ENCODE measurements around the gene SLMAP. TPM values are rescaled to one million over a fixed set of nuclear protein-coding genes. Genes with fewer than 3 reads are reported as not detected.

SLMAP gene
- total and polyA plus RNA-seq, 2 of the 13 experiments (the other 11 are each of a cell fraction or from before 2014, with no cell fraction given) = 24.0 to 48.3 TPM

DNA sequence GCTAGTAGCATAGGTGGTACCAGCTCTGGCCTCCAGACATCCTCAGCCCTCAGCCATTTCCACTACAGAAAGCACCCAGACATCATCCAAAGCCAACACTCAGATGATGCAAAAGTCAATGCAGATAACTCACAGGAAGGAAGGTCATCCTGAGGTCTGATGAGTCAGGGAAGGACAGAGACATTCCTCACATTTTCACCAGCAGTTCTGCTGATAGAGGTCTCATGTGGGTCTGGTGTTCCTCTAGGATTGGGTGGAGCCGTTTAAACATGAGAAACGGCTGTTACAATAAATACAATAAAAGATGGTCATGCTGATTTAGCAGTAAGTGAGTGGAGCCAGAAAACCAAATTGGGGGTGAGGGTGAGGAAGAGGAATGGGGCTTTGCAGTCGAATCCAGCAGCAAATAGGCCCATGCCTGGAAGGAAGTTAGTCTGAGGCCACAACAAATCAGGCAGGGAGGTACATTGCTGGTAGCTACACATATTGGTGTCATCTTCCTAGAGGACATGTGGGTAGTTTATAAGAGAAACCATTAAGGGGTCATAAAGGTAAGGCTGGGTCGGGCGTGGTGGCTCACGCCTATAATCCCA is 218.8 kb downstream of the SLMAP start (continued):
- TF ChIP-seq NCOR1 (IDR thresholded peaks at IDR 0.05; ENCODE audit: borderline replicate concordance, low read length) = no peak
- TF ChIP-seq ZNF30 (CRISPR knock-in tag; IDR thresholded peaks at IDR 0.05) = no peak
- TF ChIP-seq ZNF24 (IDR thresholded peaks at IDR 0.05) = no peak
- TF ChIP-seq ELF3 (CRISPR knock-in tag; IDR thresholded peaks at IDR 0.05) = peak; percentile 76
- no peak for TF ChIP-seq IKZF4 (CRISPR knock-in tag; IDR thresholded peaks at IDR 0.05; ENCODE audit: borderline replicate concordance, low read depth, not compliant biosample characterization)
- no peak for TF ChIP-seq ZNF678 (CRISPR knock-in tag; IDR thresholded peaks at IDR 0.05)
- TF ChIP-seq ZFP82 (CRISPR knock-in tag; IDR thresholded peaks at IDR 0.05; ENCODE audit: borderline replicate concordance) = no peak
- TF ChIP-seq, protein P1, sequence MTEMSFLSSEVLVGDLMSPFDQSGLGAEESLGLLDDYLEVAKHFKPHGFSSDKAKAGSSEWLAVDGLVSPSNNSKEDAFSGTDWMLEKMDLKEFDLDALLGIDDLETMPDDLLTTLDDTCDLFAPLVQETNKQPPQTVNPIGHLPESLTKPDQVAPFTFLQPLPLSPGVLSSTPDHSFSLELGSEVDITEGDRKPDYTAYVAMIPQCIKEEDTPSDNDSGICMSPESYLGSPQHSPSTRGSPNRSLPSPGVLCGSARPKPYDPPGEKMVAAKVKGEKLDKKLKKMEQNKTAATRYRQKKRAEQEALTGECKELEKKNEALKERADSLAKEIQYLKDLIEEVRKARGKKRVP (CRISPR knock-in tag; IDR thresholded peaks at IDR 0.05) = peak in 1 of 2 experiments; percentile 98; a peak in 2 of 4 replicates
- peak; percentile 82 for TF ChIP-seq NCOA2 (CRISPR knock-in tag; IDR thresholded peaks at IDR 0.05)
- TF ChIP-seq ZKSCAN8 (CRISPR knock-in tag; IDR thresholded peaks at IDR 0.05; ENCODE audit: borderline replicate concordance) = peak; percentile 74; the same call in 1 of the 2 replicates
- TF ChIP-seq, protein P2, sequence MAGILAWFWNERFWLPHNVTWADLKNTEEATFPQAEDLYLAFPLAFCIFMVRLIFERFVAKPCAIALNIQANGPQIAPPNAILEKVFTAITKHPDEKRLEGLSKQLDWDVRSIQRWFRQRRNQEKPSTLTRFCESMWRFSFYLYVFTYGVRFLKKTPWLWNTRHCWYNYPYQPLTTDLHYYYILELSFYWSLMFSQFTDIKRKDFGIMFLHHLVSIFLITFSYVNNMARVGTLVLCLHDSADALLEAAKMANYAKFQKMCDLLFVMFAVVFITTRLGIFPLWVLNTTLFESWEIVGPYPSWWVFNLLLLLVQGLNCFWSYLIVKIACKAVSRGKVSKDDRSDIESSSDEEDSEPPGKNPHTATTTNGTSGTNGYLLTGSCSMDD (CRISPR knock-in tag; IDR thresholded peaks at IDR 0.05) = no peak
- no peak for TF ChIP-seq KDM3A (CRISPR knock-in tag; IDR thresholded peaks at IDR 0.05; ENCODE audit: low read depth)
- TF ChIP-seq SUZ12 (IDR thresholded peaks at IDR 0.05; ENCODE audit: low read depth, low read length) = no peak
- peak; percentile 94 for TF ChIP-seq BCL6 (CRISPR knock-in tag; IDR thresholded peaks at IDR 0.05)
- peak; percentile 80 for TF ChIP-seq CEBPB (IDR thresholded peaks at IDR 0.05; ENCODE audit: borderline replicate concordance, low read depth, low read length)
- TF ChIP-seq ZNF292 (CRISPR knock-in tag; IDR thresholded peaks at IDR 0.05; ENCODE audit: borderline replicate concordance, low read depth) = no peak
- no peak for TF ChIP-seq NFRKB (IDR thresholded peaks at IDR 0.05)
- peak; percentile 25; the same call in 1 of the 2 replicates for TF ChIP-seq SALL1 (CRISPR knock-in tag; IDR thresholded peaks at IDR 0.05)
- no peak for TF ChIP-seq EEA1 (CRISPR knock-in tag; IDR thresholded peaks at IDR 0.05; ENCODE audit: borderline replicate concordance)
- no peak for TF ChIP-seq PHF21A (CRISPR knock-in tag; IDR thresholded peaks at IDR 0.05)
- no peak for TF ChIP-seq IRX3 (CRISPR knock-in tag; IDR thresholded peaks at IDR 0.05; ENCODE audit: borderline replicate concordance, low read depth)
- TF ChIP-seq SETDB1 (CRISPR knock-in tag; IDR thresholded peaks at IDR 0.05; ENCODE audit: borderline replicate concordance) = no peak
- TF ChIP-seq HNRNPLL (IDR thresholded peaks at IDR 0.05; ENCODE audit: low read depth, low read length, poor library complexity, severe bottlenecking) = no peak
- no peak for TF ChIP-seq HNRNPH1 (optimal IDR thresholded peaks at IDR 0.05; ENCODE audit: low read depth, low read length)
- no peak for TF ChIP-seq RARG (CRISPR knock-in tag; IDR thresholded peaks at IDR 0.05; ENCODE audit: low read depth)
- TF ChIP-seq AGO2 (optimal IDR thresholded peaks at IDR 0.05; ENCODE audit: low read depth, low read length) = no peak
- 0 out of 2 replicates have a peak, but pooled peaks have one; percentile 40 for TF ChIP-seq ZNF205 (CRISPR knock-in tag; IDR thresholded peaks at IDR 0.05)
- TF ChIP-seq, protein P3, sequence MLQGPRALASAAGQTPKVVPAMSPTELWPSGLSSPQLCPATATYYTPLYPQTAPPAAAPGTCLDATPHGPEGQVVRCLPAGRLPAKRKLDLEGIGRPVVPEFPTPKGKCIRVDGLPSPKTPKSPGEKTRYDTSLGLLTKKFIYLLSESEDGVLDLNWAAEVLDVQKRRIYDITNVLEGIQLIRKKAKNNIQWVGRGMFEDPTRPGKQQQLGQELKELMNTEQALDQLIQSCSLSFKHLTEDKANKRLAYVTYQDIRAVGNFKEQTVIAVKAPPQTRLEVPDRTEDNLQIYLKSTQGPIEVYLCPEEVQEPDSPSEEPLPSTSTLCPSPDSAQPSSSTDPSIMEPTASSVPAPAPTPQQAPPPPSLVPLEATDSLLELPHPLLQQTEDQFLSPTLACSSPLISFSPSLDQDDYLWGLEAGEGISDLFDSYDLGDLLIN (CRISPR knock-in tag; IDR thresholded peaks at IDR 0.05; ENCODE audit: borderline replicate concordance) = no peak
- TF ChIP-seq MAF1 (CRISPR knock-in tag; IDR thresholded peaks at IDR 0.05; ENCODE audit: borderline replicate concordance) = no peak
- TF ChIP-seq ARNT2 (CRISPR knock-in tag; IDR thresholded peaks at IDR 0.05; ENCODE audit: low read depth) = no peak
